ENCODE measurements around the gene BTBD9.

Gene BTBD9

GRCh38 chr6:38375341-38375740 lies 264.4 kb downstream of the BTBD9 start:
- H3K27me3 Mint-ChIP-seq (ENCODE audit: low read depth), result peaks cover 1% of the 10 kb centered on the region
- no peaks in the 10 kb centered on the region for H3K4me1 Mint-ChIP-seq (ENCODE audit: low read depth)
- H3K9me3 Mint-ChIP-seq, result no peaks in the 10 kb centered on the region
- no peak overlapping the region for H3K4me3 Mint-ChIP-seq
- H3K27ac Mint-ChIP-seq, result no peak overlapping the region
- no peak for DNase-seq (ENCODE audit: low spot score)
- H3K36me3 Mint-ChIP-seq (ENCODE audit: low read depth), result no peaks in the 10 kb centered on the region

GRCh38 chr6:38371881-38372280 lies 267.8 kb downstream of the BTBD9 start:
- H3K4me3 Mint-ChIP-seq, result no peak overlapping the region
- H3K9me3 Mint-ChIP-seq, result no peaks in the 10 kb centered on the region
- no peaks in the 10 kb centered on the region for H3K4me1 Mint-ChIP-seq (ENCODE audit: low read depth)
- no peak overlapping the region for H3K27ac Mint-ChIP-seq
- no peak for DNase-seq (ENCODE audit: low spot score)
- no peaks in the 10 kb centered on the region for H3K27me3 Mint-ChIP-seq (ENCODE audit: low read depth)
- H3K36me3 Mint-ChIP-seq (ENCODE audit: low read depth), result no peaks in the 10 kb centered on the region

- Mint-ChIP-seq H3K27me3 (ENCODE audit: low read depth) (no peaks in the 10 kb centered on the region), H3K4me1 (ENCODE audit: low read depth) (no peaks in the 10 kb centered on the region), H3K9me3 (no peaks in the 10 kb centered on the region), H3K36me3 (ENCODE audit: low read depth) (no peaks in the 10 kb centered on the region), H3K27ac (no peak overlapping the region), H3K4me3 (no peak overlapping the region)
- DNase-seq (ENCODE audit: low spot score), result no peak
Observed at GRCh38 chr6:38370653-38371601, 268.8 kb downstream of the BTBD9 start.

GRCh38 chr6:38367231-38367630 lies 272.5 kb downstream of the BTBD9 start:
- Mint-ChIP-seq H3K4me1 (ENCODE audit: low read depth) (no peaks in the 10 kb centered on the region), H3K36me3 (ENCODE audit: low read depth) (no peaks in the 10 kb centered on the region), H3K4me3 (no peak overlapping the region), H3K9me3 (no peaks in the 10 kb centered on the region), H3K27me3 (ENCODE audit: low read depth) (no peaks in the 10 kb centered on the region), H3K27ac (no peak overlapping the region)
- no peak for DNase-seq (ENCODE audit: low spot score)

- Mint-ChIP-seq H3K27me3 (ENCODE audit: low read depth) (no peaks in the 10 kb centered on the region), H3K4me3 (no peak overlapping the region), H3K9me3 (no peaks in the 10 kb centered on the region), H3K36me3 (ENCODE audit: low read depth) (no peaks in the 10 kb centered on the region), H3K4me1 (ENCODE audit: low read depth) (no peaks in the 10 kb centered on the region), H3K27ac (no peak overlapping the region)
- DNase-seq (ENCODE audit: low spot score), result no peak
Observed at GRCh38 chr6:38366234-38366633, 273.5 kb downstream of the BTBD9 start.

- DNase-seq (ENCODE audit: low spot score), result no peak
- H3K9me3 Mint-ChIP-seq, result no peaks in the 10 kb centered on the region
- no peak overlapping the region for H3K4me3 Mint-ChIP-seq
- H3K4me1 Mint-ChIP-seq (ENCODE audit: low read depth), result no peaks in the 10 kb centered on the region
- H3K27ac Mint-ChIP-seq, result no peak overlapping the region
- H3K27me3 Mint-ChIP-seq (ENCODE audit: low read depth), result peaks cover 3% of the 10 kb centered on the region
- H3K36me3 Mint-ChIP-seq (ENCODE audit: low read depth), result no peaks in the 10 kb centered on the region
Observed at GRCh38 chr6:38364775-38365174, 275.0 kb downstream of the BTBD9 start.

- no peak overlapping the region for H3K4me3 Mint-ChIP-seq
- H3K27ac Mint-ChIP-seq, result no peak overlapping the region
- peaks cover 3% of the 10 kb centered on the region for H3K27me3 Mint-ChIP-seq (ENCODE audit: low read depth)
- no peak for DNase-seq (ENCODE audit: low spot score)
- H3K36me3 Mint-ChIP-seq (ENCODE audit: low read depth), result no peaks in the 10 kb centered on the region
- no peaks in the 10 kb centered on the region for H3K9me3 Mint-ChIP-seq
- H3K4me1 Mint-ChIP-seq (ENCODE audit: low read depth), result no peaks in the 10 kb centered on the region
Observed at GRCh38 chr6:38364127-38364526, 275.6 kb downstream of the BTBD9 start.

- H3K27ac Mint-ChIP-seq, result no peak overlapping the region
- no peak for DNase-seq (ENCODE audit: low spot score)
- H3K4me1 Mint-ChIP-seq (ENCODE audit: low read depth), result peaks cover 2% of the 10 kb centered on the region
- H3K9me3 Mint-ChIP-seq, result no peaks in the 10 kb centered on the region
- H3K36me3 Mint-ChIP-seq (ENCODE audit: low read depth), result no peaks in the 10 kb centered on the region
- H3K4me3 Mint-ChIP-seq, result no peak overlapping the region
- peaks cover 2% of the 10 kb centered on the region for H3K27me3 Mint-ChIP-seq (ENCODE audit: low read depth)
Observed at GRCh38 chr6:38355519-38355918, 284.2 kb downstream of the BTBD9 start.

GRCh38 chr6:38354905-38355304 lies 284.8 kb downstream of the BTBD9 start:
- Mint-ChIP-seq H3K4me3 (no peak overlapping the region), H3K27me3 (ENCODE audit: low read depth) (no peaks in the 10 kb centered on the region), H3K36me3 (ENCODE audit: low read depth) (no peaks in the 10 kb centered on the region), H3K9me3 (no peaks in the 10 kb centered on the region), H3K27ac (no peak overlapping the region), H3K4me1 (ENCODE audit: low read depth) (peaks cover 2% of the 10 kb centered on the region)
- DNase-seq (ENCODE audit: low spot score), result no peak

- Mint-ChIP-seq H3K9me3 (no peaks in the 10 kb centered on the region), H3K4me1 (ENCODE audit: low read depth) (peaks cover 2% of the 10 kb centered on the region), H3K36me3 (ENCODE audit: low read depth) (no peaks in the 10 kb centered on the region), H3K27me3 (ENCODE audit: low read depth) (no peaks in the 10 kb centered on the region), H3K27ac (no peak overlapping the region), H3K4me3 (no peak overlapping the region)
- DNase-seq (ENCODE audit: low spot score), result no peak
Observed at GRCh38 chr6:38354037-38354381, 285.7 kb downstream of the BTBD9 start.

GRCh38 chr6:38353310-38354036 lies 286.3 kb downstream of the BTBD9 start:
- no peaks in the 10 kb centered on the region for H3K9me3 Mint-ChIP-seq
- peaks cover 2% of the 10 kb centered on the region for H3K4me1 Mint-ChIP-seq (ENCODE audit: low read depth)
- no peak for DNase-seq (ENCODE audit: low spot score)
- H3K4me3 Mint-ChIP-seq, result no peak overlapping the region
- H3K36me3 Mint-ChIP-seq (ENCODE audit: low read depth), result no peaks in the 10 kb centered on the region
- no peak overlapping the region for H3K27ac Mint-ChIP-seq
- no peaks in the 10 kb centered on the region for H3K27me3 Mint-ChIP-seq (ENCODE audit: low read depth)

GRCh38 chr6:38352636-38353035 lies 287.1 kb downstream of the BTBD9 start:
- H3K36me3 Mint-ChIP-seq (ENCODE audit: low read depth), result no peaks in the 10 kb centered on the region
- H3K9me3 Mint-ChIP-seq, result no peaks in the 10 kb centered on the region
- no peak for DNase-seq (ENCODE audit: low spot score)
- peaks cover 2% of the 10 kb centered on the region for H3K4me1 Mint-ChIP-seq (ENCODE audit: low read depth)
- no peak overlapping the region for H3K27ac Mint-ChIP-seq
- no peaks in the 10 kb centered on the region for H3K27me3 Mint-ChIP-seq (ENCODE audit: low read depth)
- no peak overlapping the region for H3K4me3 Mint-ChIP-seq

GRCh38 chr6:38350942-38351341 lies 288.8 kb downstream of the BTBD9 start:
- Mint-ChIP-seq H3K4me3 (no peak overlapping the region), H3K4me1 (ENCODE audit: low read depth) (peaks cover 2% of the 10 kb centered on the region), H3K9me3 (no peaks in the 10 kb centered on the region), H3K27me3 (ENCODE audit: low read depth) (no peaks in the 10 kb centered on the region), H3K36me3 (ENCODE audit: low read depth) (no peaks in the 10 kb centered on the region), H3K27ac (no peak overlapping the region)
- no peak for DNase-seq (ENCODE audit: low spot score)

- H3K4me3 Mint-ChIP-seq, result no peak overlapping the region
- H3K36me3 Mint-ChIP-seq (ENCODE audit: low read depth), result no peaks in the 10 kb centered on the region
- DNase-seq (ENCODE audit: low spot score), result no peak
- no peaks in the 10 kb centered on the region for H3K27me3 Mint-ChIP-seq (ENCODE audit: low read depth)
- H3K9me3 Mint-ChIP-seq, result no peaks in the 10 kb centered on the region
- H3K27ac Mint-ChIP-seq, result no peak overlapping the region
- peaks cover 2% of the 10 kb centered on the region for H3K4me1 Mint-ChIP-seq (ENCODE audit: low read depth)
Observed at GRCh38 chr6:38350220-38350619, 289.5 kb downstream of the BTBD9 start.
